IPS DF 4.7 (cell line): Measurements from ENCODE around the gene MFAP2.
A peak's percentile ranks its signal among the peaks of the same experiment; 100 is the strongest.
"Not testable (repeated sequence)": the region's sequence is repeated elsewhere in the genome, so short reads cannot be mapped to it uniquely, and the experiment has no call there.

Source experiments
- DNase-seq: peaks from one replicate; pipeline ENCODE4 v3.0.0-alpha.2; 2013; ENCODE audit warnings: low spot score; ENCODE audit errors: extremely low read depth

The MFAP2 gene

DNA sequence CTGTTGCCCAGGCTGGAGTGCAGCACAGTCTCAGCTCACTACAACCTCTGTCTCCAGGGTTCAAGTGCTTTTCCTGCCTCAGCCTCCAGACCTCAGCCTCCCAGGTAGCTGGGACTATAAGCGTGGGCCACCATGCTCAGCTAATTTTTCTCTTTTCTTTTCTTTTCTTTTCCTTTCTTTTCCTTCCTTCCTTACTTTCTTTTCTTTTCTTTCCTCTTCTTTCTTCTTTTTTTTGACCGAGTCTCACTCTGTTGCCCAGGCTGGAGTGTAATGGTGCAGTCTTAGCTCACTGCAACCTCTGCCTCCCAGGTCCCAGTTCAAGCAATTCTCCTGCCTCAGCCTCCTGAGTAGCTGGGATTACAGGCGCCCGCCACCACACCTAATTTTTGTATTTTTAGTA is 16.3 kb downstream of the MFAP2 start:
- DNase-seq: not testable (repeated sequence)

DNA sequence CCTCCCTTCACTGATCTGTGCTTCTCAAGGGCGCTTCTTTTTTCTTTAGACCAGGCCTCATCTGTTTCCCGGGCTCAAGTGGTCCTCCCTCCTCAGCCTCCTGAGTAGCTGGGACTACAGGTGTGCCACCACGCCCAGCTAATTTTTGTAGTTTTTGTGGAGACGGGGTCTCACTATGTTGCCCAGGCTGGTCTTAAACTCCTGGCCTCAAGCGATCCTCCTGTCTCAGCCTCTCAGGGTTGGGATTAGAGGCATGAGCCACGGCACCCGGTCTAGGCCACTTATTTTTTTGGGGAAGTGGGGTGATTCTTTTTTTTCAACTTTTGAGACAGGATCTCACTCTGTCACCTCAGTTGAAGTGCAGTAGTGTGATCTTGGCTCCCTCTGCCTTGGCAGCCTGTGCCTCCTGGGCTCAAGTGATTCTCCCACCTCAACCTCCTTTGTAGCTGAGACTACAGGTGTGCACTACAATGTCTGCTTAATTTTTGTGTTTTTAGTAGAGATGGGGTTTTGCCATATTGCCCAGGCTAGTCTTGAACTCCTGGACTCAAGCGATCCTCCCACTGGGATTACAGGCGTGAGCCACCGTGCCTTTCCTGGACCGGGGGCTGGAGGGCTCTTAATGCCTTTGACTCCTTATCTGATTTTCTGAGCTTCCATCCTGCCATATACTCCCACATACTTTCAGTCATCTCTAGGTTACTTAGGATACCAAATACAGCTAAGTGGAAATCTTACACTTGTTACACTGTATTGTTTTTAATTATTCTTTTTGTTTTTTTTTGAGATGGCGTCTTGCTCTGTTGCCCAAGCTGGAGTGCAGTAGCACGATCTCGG is 18.9 kb downstream of the MFAP2 start:
- DNase-seq: no peak

DNA sequence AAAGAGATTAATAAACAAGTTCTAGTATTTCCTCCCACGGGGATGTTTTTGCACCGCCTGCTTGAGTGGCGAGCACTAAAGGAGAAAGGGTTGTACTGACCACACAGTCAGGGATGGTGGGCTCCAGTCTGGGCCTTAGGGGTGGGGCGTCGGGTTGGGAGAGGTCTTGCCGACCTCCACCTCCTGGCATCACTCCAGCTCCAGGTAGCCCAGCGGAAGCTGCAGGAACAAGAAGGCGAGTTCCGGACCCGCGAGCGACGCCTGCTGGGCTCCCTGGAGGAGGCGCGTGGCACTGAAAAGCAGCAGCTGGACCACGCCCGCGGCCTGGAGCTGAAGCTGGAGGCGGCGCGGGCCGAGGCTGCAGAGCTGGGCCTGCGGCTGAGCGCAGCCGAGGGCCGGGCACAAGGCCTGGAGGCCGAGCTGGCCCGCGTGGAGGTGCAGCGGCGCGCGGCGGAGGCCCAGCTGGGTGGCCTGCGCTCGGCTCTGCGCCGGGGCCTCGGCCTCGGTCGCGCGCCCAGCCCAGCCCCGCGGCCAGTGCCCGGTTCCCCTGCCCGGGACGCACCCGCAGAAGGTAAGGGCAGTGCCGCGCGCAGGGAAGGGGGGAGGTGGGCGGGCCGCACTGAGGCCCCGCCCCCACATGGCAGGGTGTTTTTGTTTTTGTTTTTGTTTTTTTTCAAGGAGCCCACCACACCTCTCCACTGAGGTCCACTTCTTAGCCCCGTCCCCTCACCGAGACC is 19.7 kb downstream of the MFAP2 start:
- peak; percentile 68 for DNase-seq

DNA sequence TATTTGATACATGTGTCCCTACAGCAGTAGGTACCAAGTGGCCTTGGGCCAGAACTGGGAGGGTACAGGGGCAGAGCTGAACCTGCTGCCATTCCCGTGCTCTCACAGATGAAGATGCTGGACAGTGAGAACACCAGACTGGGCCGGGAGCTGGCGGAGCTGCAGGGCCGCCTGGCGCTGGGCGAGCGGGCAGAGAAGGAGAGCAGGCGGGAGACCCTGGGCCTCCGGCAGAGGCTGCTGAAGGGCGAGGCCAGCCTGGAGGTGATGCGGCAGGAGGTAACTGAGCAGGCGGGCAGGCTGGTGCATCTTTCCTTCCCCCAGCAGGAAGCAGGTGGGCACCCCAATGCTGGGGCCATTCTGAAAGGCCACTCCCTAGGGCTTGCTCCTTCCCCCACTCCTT is 21.9 kb downstream of the MFAP2 start:
- no peak for DNase-seq

DNA sequence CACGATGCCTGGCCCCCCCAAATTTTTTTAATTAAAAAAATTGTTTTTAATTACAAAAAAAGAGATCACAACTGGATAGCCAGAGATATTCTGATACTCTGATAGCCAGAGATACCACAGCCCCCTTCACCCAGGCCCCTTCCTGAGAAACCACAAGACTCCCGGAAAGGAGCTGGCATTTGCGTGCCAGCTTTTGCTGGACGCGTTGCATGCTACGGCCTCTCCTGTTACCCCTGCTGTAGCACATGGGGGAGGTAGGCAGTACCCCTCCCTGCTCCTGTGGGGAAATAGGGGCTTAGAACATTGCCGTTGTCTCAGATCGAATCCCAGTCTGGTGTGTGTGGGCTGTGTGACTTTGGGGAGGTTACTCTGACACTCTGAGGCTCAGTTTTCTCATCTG is 22.7 kb downstream of the MFAP2 start:
- DNase-seq: no peak

DNA sequence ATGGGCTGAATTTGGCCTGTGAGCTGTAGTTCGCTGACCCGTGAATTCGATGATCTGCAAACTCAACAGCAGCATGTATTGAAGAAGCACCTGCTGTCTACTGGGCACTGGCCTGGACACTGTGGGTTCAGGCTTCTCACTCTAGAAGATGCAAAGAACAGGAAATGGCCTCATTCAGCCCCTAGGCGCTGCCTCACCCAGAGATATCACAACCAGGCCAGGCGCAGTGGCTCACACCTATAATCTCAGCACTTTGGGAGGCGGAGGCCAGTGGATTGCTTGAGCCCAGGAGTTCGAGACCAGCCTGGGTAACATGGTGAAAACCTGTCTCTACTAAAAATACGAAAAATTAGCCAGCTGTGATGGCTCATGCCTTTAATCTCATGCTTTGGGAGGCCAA is 23.6 kb downstream of the MFAP2 start:
- no peak for DNase-seq

DNA sequence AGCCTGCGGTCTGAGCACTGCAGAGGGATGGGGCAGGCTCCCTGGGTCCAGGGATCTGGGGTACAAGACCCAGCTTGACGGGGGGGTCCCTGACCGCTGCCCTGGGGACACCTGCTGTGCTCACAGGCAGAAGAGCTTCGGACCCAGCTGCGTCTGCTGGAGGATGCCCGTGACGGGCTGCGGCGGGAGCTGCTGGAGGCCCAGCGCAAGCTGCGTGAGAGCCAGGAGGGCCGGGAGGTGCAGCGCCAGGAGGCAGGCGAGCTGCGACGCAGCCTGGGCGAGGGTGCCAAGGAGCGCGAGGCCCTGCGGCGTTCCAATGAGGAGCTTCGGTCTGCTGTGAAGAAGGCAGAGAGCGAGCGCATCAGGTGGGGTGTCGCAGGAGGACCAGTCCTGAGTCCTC is 25.2 kb downstream of the MFAP2 start:
- no peak for DNase-seq

DNA sequence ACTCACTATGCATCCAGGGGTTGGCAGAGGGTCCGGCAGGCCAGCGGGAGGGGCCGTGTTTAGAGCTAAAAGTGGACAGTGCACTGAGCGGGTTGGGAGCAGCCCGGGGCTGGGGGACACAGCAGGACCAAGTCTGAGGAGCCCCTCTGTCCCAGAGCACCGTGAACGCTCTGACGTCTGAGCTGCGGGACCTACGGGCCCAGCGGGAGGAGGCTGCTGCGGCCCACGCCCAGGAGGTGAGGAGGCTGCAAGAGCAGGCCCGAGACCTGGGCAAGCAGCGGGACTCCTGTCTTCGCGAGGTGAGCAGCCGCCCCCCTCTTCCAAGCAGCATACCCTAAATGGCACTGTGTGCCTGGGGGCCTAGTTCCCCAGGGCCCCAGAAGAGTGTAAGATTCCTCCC is 25.8 kb downstream of the MFAP2 start:
- DNase-seq: no peak

DNA sequence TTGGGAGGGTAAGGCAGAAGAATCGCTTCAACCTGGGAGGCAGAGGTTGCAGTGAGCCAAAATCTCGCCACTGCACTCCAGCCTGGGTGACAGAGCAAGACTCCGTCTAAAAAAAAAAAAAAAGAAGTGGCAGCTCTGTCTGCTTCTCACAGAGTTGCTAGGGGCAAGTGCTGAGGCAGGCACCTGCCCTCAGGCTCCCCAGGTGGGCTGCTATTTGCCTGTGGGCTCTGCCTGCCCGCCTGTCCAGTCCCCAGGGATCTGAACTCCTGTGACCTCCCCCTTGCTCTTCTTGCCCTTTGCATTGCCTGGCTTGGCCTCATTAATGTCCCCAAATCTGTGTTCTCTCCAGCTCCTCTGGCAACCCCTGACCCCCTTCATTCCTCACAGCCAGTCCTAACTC is 28.0 kb downstream of the MFAP2 start:
- not testable (repeated sequence) for DNase-seq

DNA sequence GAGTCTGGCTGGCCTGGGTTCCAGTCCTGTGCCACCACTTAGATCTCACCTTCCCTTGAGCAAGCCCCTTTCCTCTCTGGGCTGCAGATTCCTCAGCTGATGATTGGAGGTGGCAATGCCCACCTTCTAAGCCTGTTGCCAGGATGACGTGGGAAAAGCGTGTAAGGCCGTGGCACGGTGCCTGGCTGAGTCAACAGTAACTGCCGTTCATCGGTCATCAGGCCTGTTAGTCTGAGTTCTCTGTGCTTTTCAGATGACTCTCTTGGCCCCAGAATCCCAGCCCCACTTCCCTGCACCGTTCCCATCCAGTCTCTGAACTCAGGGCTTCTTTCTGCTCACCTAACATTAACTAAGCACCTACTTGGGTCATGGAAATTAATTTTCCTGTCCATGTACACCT is 31.4 kb downstream of the MFAP2 start:
- not testable (repeated sequence) for DNase-seq

DNA sequence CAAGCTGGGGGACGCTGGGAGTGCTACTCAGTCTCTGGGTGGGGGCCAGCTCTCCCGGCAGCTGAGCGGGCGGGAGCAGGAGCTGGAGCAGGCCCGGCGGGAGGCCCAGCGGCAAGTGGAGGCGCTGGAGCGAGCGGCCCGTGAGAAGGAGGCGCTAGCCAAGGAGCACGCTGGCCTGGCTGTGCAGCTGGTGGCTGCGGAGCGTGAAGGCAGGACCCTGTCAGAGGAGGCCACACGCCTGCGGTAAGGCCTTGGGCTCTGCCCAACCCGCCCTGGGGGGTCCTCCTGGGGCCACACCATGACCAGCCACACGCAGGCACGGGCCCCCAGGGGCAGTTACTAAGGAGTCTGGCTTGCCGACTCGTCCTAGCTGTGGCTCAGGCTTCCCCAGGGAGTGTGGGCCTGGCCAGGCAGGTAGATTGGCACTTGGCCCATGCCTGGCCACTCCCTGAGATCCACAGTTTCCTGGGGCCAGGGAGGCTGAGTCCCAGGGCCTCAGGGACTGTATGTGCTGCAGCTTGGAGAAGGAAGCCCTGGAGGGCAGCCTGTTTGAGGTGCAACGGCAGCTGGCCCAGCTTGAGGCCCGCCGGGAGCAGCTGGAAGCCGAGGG is 32.0 kb downstream of the MFAP2 start:
- DNase-seq: not testable (repeated sequence)

DNA sequence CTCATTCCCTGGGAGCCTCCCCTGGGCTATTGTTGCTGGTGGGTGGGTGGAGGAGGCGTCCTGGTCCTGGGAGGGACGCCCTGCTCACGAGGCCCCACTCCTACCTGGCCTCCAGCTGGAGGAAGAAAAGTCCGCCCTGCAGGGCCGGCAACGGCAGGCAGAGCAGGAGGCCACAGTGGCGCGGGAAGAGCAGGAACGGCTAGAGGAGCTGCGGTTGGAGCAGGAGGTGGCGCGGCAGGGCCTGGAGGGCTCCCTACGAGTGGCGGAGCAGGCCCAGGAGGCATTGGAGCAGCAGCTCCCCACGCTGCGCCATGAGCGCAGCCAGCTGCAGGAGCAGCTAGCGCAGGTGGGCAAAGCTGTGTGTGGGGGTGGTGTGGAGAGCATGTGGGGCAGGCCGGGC is 33.8 kb downstream of the MFAP2 start:
- no peak for DNase-seq

DNA sequence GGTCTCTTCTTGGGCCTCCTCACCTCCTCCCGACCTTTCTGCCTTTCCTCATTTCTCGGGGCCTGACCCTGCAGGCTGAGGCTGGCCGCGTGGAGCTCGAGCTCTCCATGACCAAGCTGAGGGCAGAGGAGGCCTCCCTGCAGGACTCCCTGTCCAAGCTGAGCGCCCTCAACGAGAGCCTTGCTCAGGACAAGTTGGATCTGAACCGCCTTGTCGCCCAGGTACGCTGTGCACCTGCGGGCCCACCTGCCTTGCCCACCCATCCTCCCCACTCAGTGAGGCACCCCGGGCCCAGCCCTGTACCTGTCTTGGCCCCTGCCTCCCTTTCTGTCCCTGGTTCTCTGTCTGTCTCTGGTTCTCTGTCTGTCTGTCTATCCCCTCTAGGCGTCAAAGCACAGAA is 34.2 kb downstream of the MFAP2 start:
- DNase-seq: not testable (repeated sequence)

DNA sequence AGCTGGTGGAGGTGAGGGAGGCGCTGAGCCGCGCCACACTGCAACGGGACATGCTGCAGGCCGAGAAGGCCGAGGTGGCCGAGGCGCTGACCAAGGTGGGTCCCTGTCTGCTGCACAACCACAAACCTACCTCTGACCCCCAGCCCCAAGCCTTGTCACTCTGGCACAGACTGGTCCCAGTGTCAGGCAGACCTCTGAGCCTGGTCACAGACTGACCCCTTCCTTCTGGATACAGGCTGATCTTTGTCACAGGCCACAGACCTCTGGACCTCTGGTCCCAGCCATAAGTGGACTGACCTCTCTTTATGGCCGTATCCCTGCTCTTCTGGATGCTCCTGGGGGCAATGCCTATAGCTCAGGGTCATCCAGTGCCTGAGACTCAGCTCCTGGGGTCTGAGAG is 34.9 kb downstream of the MFAP2 start:
- DNase-seq: not testable (repeated sequence)

DNA sequence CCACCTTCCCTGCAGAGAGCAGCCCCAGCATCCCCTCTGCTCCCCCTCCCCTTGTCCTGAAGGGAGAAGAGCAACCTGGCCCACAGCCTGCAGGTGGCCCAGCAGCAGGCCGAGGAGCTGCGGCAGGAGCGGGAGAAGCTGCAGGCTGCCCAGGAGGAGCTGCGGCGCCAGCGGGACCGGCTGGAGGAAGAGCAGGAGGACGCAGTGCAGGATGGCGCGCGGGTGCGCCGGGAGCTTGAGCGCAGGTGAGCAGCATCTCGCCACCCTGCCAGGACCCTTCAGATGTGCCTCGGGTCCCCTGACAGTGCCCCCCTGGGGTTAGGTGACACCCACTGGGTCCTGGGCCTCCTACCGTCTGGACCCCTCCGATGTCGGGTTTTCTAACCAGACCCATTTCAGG is 36.4 kb downstream of the MFAP2 start:
- no peak for DNase-seq

DNA sequence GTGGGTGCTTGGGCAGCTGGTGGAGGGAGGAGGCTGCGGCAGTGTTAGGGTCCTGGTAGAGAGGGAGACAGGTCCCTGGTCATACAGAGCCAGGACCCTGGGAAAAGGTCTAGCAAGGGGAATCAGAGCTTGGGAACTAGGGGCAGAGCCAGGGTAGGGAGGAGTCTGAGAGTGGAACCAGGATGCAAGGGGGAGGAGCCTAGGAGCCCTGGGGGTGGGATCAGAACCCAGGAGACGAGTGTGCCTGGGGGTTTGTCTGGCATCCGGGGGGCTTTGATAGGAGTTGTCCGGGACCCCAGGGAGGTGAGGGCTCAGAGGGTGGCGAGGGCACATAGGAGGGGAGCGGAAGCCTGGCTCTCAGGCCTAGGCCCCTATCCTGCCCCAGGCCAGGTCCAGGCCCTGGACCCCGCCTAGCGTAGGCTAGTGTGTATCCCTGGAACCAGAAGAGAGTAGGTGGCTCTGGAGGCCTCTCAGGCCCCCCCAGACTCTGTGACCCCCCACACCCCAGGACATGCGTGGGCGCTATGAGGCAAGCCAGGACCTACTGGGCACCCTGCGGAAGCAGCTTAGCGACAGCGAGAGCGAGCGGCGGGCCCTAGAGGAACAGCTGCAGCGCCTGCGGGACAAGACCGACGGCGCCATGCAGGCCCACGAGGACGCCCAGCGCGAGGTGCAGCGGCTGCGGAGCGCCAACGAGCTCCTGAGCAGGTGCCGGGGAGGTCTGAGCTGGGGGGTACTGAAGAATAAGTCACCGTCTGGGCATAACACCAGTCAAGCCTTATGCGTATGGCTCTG is 40.8 kb downstream of the MFAP2 start:
- not testable (repeated sequence) for DNase-seq

DNA sequence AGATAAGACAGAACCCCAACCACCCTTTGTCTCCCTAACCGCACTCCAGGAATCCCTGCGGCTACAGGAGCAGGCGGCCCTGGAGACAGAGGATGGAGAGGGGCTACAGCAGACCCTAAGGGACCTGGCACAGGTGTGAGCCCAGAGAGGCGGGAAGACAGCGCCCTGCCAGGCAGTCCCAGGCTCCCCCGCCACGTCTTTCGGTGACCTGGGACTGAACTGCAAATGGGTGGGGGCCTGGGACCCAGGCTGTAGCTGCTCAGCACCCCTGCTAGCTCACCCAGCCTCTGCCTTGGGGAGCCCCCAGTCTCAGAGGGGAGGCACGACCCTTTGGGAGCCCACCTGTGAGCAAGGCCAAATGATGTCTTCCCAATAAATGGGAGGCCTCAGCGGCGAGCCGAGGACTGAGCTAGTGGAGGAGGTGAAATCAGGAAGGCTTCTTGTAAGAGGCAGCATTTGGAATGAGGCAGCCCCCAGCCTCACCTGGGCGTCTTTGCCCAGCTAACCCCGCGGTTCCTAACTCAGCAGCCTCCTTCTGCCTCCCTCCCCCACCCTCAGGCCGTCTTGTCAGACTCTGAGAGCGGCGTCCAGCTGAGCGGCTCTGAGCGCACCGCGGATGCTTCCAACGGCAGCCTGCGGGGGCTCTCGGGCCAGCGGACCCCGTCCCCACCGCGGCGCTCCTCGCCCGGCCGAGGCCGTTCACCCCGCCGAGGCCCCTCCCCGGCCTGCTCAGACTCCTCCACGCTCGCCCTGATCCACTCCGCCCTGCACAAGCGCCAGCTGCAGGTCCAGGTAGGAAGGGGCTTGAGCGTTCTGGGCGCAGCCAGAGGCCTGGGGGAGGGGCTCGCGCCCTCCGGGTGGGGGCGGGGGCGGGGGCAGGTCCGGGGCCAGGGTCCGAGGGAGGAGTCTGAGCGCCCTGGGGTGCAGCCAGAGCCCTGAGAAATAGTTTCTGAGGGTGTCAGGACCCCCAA is 41.8 kb downstream of the MFAP2 start:
- no peak for DNase-seq

DNA sequence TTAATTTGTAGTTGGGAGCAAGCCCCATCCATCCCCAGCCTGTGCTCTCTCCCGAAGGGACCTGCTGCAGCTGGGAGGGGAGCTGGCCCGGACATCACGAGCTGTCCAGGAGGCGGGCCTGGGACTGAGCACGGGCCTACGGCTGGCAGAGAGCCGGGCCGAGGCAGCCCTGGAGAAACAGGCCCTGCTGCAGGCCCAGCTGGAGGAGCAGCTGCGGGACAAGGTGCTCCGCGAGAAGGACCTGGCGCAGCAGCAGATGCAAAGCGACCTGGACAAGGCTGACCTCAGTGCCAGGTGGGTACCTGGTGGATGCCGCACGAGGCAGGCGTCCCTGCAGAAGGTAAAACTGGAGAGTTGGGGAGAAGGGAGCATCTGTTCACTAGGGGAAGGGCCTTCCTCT is 43.8 kb downstream of the MFAP2 start:
- DNase-seq: not testable (repeated sequence)

DNA sequence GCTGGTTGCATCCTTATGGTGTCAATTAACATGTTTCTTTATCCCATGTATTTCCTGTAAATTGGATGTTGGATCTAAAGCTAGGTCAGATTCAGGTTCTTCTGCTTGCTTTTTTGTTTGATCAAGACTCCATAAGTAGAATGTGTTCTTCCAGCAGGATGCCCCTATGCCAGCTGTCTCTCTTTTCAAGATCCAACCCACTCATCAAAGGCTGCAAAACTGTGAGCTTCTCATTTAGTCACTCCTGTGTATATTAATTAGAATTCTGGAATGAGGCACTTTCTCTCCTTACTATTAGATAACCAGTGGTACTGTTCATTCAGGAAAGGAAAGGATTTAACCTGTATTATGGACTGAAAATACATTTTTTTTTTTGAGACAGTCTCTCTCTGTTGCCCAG is 46.5 kb downstream of the MFAP2 start:
- DNase-seq: not testable (repeated sequence)

DNA sequence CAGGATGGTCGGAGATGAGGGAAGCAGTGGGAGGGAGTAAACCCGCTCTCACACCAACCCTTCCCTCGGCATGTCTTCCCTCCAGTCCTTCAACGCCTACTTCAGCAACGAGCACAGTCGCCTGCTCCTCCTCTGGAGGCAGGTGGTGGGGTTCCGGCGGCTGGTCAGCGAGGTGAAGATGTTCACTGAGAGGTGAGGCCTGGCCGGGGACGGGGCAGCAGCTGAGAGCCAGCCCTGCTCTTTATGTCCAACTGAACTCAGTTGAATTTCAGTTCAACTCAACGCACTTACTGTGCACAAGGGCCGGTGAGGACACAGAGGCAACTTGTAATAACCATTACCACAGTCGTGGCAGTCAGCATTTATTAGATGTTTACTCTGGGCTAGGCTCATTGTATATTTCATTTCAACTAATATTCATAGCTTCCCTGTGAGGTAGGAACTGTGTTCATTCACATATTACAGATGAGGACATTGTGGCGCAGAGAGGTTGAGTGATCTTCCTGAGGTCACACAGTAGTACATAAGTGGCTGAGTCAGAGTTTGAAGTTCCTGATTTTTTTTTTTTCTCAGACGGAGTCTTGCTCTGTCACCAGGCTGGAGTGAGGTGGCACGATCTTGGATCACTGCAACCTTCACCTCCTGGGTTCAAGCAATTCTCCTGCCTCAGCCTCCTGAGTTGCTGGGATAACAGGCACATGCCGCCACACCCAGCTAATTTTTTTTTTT is 49.0 kb downstream of the MFAP2 start:
- not testable (repeated sequence) for DNase-seq
